HepG2 (cell line): ENCODE results near the gene RSF1. TPM values are rescaled to one million over a fixed set of nuclear protein-coding genes. Genes with fewer than 3 reads are reported as not detected.

Source experiments
- ATAC-seq: fragments of 200-7000 bp; cut with Tn5 transposase; 3 replicates; pipeline ENCODE4 v1.9.1; 2020; ENCODE audit warnings: mild to moderate bottlenecking, moderate library complexity
- BruUV-seq: library from RNA; stranded (reverse); fragments of 400-500 nt; replicated peaks from 2 replicates; lab custom pipeline; 2021; lab: Mats Ljungman, UMichigan
- CTCF ChIA-PET: fragments of 300-600 bp; formaldehyde crosslinking; extraction: SDS; loops from one replicate; lab custom pipeline; 2021; ENCODE audit warnings: low total read pairs, inconsistent platforms, low intra/inter-chr PET ratio; lab: Yijun Ruan, JAX
- POLR2A ChIA-PET: fragments of 350-600 bp; sonication (Branson Sonifier 250); formaldehyde crosslinking; loops from one replicate; lab custom pipeline; 2020; ENCODE audit warnings: antibody characterized with exemption, inconsistent platforms; lab: Yijun Ruan, JAX
- DNase-seq: peaks from one replicate; pipeline ENCODE4 v3.0.0-alpha.2; 2015; ENCODE audit warnings: low spot score
- FAIRE-seq: peaks from 3 replicates; lab custom pipeline; 2011; peaks lifted over from hg19 to GRCh38; lab: Jason Lieb, UNC
- H2AFZ ChIP-seq: one replicate; pipeline ENCODE4 v1.6.1; 2011; ENCODE audit warnings: low read length, inconsistent platforms
- H3K27ac ChIP-seq: fragments of 300-600 bp; 3 replicates; pipeline ENCODE4 v1.8.0; 2011; ENCODE audit warnings: mixed run types, mild to moderate bottlenecking, mixed read lengths, low read length, inconsistent platforms; ENCODE audit not compliant: insufficient read depth; ENCODE audit errors: extremely low read length
- H3K27me3 ChIP-seq, 2 experiments: fragments of 200-600 bp in 1 of 2; 2 replicates in 1 of 2; 3 replicates in 1 of 2; pipeline versions ENCODE4 v1.6.0 to v1.8.0; 2011; ENCODE audit warnings: low read length in 2 of 2, mild to moderate bottlenecking in 2 of 2, moderate library complexity in 2 of 2, inconsistent platforms in 1 of 2; ENCODE audit not compliant: insufficient read depth in 2 of 2, control insufficient read depth in 1 of 2
- H3K36me3 ChIP-seq, 2 experiments: fragments of 200-600 bp in 1 of 2; replicated peaks in 1 of 2; 2 replicates in 1 of 2; 3 replicates in 1 of 2; pipeline versions ENCODE4 v1.5.1 to v1.8.0; 2011; ENCODE audit warnings: low read length in 2 of 2, inconsistent platforms in 1 of 2; ENCODE audit not compliant: insufficient read depth in 2 of 2, control insufficient read depth in 1 of 2
- H3K4me1 ChIP-seq: 2 replicates; pipeline ENCODE4 v1.5.1; 2012; ENCODE audit warnings: low read length, inconsistent platforms; ENCODE audit not compliant: insufficient read depth
- H3K4me2 ChIP-seq: 2 replicates; pipeline ENCODE4 v1.6.0; 2011; ENCODE audit warnings: low read depth, low read length, inconsistent platforms
- H3K4me3 ChIP-seq, 3 experiments: fragments of 200-600 bp in 1 of 3; sonication (generic), shearing (Covaris generic) in 1 of 3; replicated peaks in 1 of 3; 2 replicates each; pipeline ENCODE4 v1.5.1; 2011 to 2016; ENCODE audit warnings: low read length in 3 of 3, inconsistent platforms in 2 of 3, low read depth in 2 of 3, mild to moderate bottlenecking in 2 of 3, control low read depth in 1 of 3, mixed read lengths in 1 of 3; ENCODE audit not compliant: insufficient read depth in 1 of 3
- H3K79me2 ChIP-seq: one replicate; pipeline ENCODE4 v1.6.1; 2011; ENCODE audit warnings: low read length, inconsistent platforms; ENCODE audit not compliant: insufficient read depth
- H3K9ac ChIP-seq: 2 replicates; pipeline ENCODE4 v1.6.0; 2011; ENCODE audit warnings: mild to moderate bottlenecking, low read depth, low read length, inconsistent platforms; ENCODE audit not compliant: insufficient read depth
- H3K9me3 ChIP-seq: 2 replicates; pipeline ENCODE4 v1.5.1; 2012; ENCODE audit warnings: mild to moderate bottlenecking, low read length
- H4K20me1 ChIP-seq: 2 replicates; pipeline ENCODE4 v1.6.0; 2011; ENCODE audit warnings: inconsistent platforms, mild to moderate bottlenecking, low read length, moderate library complexity; ENCODE audit not compliant: insufficient read depth
- CCAR2 ChIP-seq: fragments of 200-400 bp; formaldehyde crosslinking; optimal IDR thresholded peaks from 2 replicates; pipeline ENCODE3; 2018; ENCODE audit warnings: low read depth, mild to moderate bottlenecking, low read length, moderate library complexity
- CEBPB ChIP-seq: IDR thresholded peaks from 2 replicates; pipeline ENCODE4 v1.6.1; 2011; ENCODE audit warnings: low read depth, low read length, improper control_type of control experiment, borderline replicate concordance
- GATA4 ChIP-seq: sonication (generic); IDR thresholded peaks from 2 replicates; pipeline ENCODE4 v1.6.1; 2016; ENCODE audit warnings: antibody characterized with exemption, low read depth, borderline replicate concordance
- JUN ChIP-seq: sonication (generic); formaldehyde crosslinking; IDR thresholded peaks from 2 replicates; pipeline ENCODE4 v1.4.0; 2020; ENCODE audit warnings: mild to moderate bottlenecking, missing genetic modification reagents
- NFYC ChIP-seq: IDR thresholded peaks from 2 replicates; pipeline ENCODE4 v1.6.1; 2016; ENCODE audit warnings: missing genetic modification reagents, missing compliant biosample characterization
- PAX8 ChIP-seq: sonication (generic); formaldehyde crosslinking; IDR thresholded peaks from 2 replicates; pipeline ENCODE4 v1.8.0; 2022; ENCODE audit warnings: mild to moderate bottlenecking, missing genetic modification reagents, borderline replicate concordance
- SETDB1 ChIP-seq: sonication (generic); formaldehyde crosslinking; IDR thresholded peaks from 2 replicates; pipeline ENCODE4 v1.5.1; 2020; ENCODE audit warnings: missing genetic modification reagents, mild to moderate bottlenecking, borderline replicate concordance
- ZBTB21 ChIP-seq: sonication (generic); formaldehyde crosslinking; IDR thresholded peaks from 2 replicates; pipeline ENCODE4 v1.4.0; 2020; ENCODE audit warnings: missing genetic modification reagents
- ZMAT3 ChIP-seq: sonication (generic); formaldehyde crosslinking; conservative IDR thresholded peaks from 2 replicates; pipeline ENCODE4 v1.7.0; 2021; ENCODE audit warnings: missing genetic modification reagents
- ZNF17 ChIP-seq: sonication (generic); formaldehyde crosslinking; IDR thresholded peaks from 2 replicates; pipeline ENCODE4 v1.5.0; 2020; ENCODE audit warnings: mild to moderate bottlenecking, missing genetic modification reagents
- ZNF235 ChIP-seq: sonication (generic); formaldehyde crosslinking; IDR thresholded peaks from 2 replicates; pipeline ENCODE4 v1.8.1; 2023; ENCODE audit warnings: mild to moderate bottlenecking, missing genetic modification reagents, borderline replicate concordance
- WGBS: methylation state at CpG from one replicate; pipeline ENCODE4 v1.1.6; 2017; ENCODE audit warnings: low lambda C conversion rate; 5-methylcytosine and 5-hydroxymethylcytosine counted together
- in situ Hi-C: cut with HindIII; loops from 2 replicates; pipeline ENCODE4 v1.10.0; 2017; ENCODE audit warnings: low pct_unique_long_range_greater_than_20kb; ENCODE audit not compliant: extremely low pct_ligation_motif_present
- intact Hi-C: fragments of 100-400 bp; cut with micrococcal nuclease; formaldehyde crosslinking; loops from one replicate; pipeline ENCODE4 v1.10.0; 2022; ENCODE audit not compliant: unreplicated experiment
- polyA plus RNA-seq, 8 experiments: library from polyadenylated mRNA; depleted of rRNA in 3 of 8; stranded (reverse) in 7 of 8; unstranded in 1 of 8; fragments of >200 nt; fragmentation: Illumina TruSeq in 4 of 8; extraction: Trizol in 4 of 8; gene quantifications; 2 replicates each; pipeline versions ENCODE4 v1.2.1 to v1.2.3, GENCODE V29; 2011 to 2016; ENCODE audit warnings: low read depth in 4 of 8, missing spikeins in 1 of 8, mixed read lengths in 1 of 8; ENCODE audit not compliant: insufficient read depth in 1 of 8
- total RNA-seq, 5 experiments: library from RNA; depleted of rRNA; stranded (reverse); fragments of >200 nt; fragmentation: Illumina TruSeq; extraction: Trizol; gene quantifications; 2 replicates each; pipeline ENCODE4 v1.2.3, GENCODE V29; 2016; ENCODE audit warnings: low read depth in 1 of 5
- TF ChIP-seq, protein P1 (sequence below): sonication (generic); formaldehyde crosslinking; IDR thresholded peaks from 2 replicates; pipeline ENCODE4 v1.4.0; 2020; ENCODE audit warnings: missing genetic modification reagents, borderline replicate concordance
- TF ChIP-seq, protein P2 (sequence below): sonication (generic); formaldehyde crosslinking; IDR thresholded peaks from 2 replicates; pipeline ENCODE4 v1.9.0; 2021; ENCODE audit warnings: mild to moderate bottlenecking, missing genetic modification reagents

RSF1 gene
- total and polyA plus RNA-seq, 2 of the 13 experiments (the other 11 are each of a cell fraction or from before 2014, with no cell fraction given): 15.5 to 33.1 TPM

- H3K4me3 ChIP-seq: no peak overlapping the region
- DNase-seq: no peak
- WGBS: 97% methylated on average over 3 of the region's 3 CpGs
- CTCF ChIA-PET: no interaction called here
- in situ Hi-C loops (no loop called here), intact Hi-C loops (no loop called here)
- no peak overlapping the region for H3K27ac ChIP-seq
- no peak for FAIRE-seq
- no peak overlapping the region for H3K4me2 ChIP-seq
- no peaks in the 10 kb centered on the region for H3K79me2 ChIP-seq
- peaks cover 0 to 2% of the 10 kb centered on the region in 2 experiments; a peak in 2 of 5 replicates for H3K36me3 ChIP-seq
- H3K27me3 ChIP-seq: no peaks in the 10 kb centered on the region
- H3K4me1 ChIP-seq: no peaks in the 10 kb centered on the region
- H2AFZ ChIP-seq: no peak overlapping the region
- no peaks in the 10 kb centered on the region for H4K20me1 ChIP-seq
- BruUV-seq: no TSS peak
- TF ChIP-seq ZNF235 (no peak), SETDB1 (CRISPR knock-in tag) (no peak), NFYC (CRISPR knock-in tag) (no peak), CEBPB (no peak), GATA4 (no peak), ZMAT3 (CRISPR knock-in tag) (no peak), CCAR2 (no peak), ZBTB21 (CRISPR knock-in tag) (no peak), JUN (CRISPR knock-in tag) (no peak), ZNF17 (CRISPR knock-in tag) (no peak), PAX8 (no peak)
- TF ChIP-seq, protein P1, sequence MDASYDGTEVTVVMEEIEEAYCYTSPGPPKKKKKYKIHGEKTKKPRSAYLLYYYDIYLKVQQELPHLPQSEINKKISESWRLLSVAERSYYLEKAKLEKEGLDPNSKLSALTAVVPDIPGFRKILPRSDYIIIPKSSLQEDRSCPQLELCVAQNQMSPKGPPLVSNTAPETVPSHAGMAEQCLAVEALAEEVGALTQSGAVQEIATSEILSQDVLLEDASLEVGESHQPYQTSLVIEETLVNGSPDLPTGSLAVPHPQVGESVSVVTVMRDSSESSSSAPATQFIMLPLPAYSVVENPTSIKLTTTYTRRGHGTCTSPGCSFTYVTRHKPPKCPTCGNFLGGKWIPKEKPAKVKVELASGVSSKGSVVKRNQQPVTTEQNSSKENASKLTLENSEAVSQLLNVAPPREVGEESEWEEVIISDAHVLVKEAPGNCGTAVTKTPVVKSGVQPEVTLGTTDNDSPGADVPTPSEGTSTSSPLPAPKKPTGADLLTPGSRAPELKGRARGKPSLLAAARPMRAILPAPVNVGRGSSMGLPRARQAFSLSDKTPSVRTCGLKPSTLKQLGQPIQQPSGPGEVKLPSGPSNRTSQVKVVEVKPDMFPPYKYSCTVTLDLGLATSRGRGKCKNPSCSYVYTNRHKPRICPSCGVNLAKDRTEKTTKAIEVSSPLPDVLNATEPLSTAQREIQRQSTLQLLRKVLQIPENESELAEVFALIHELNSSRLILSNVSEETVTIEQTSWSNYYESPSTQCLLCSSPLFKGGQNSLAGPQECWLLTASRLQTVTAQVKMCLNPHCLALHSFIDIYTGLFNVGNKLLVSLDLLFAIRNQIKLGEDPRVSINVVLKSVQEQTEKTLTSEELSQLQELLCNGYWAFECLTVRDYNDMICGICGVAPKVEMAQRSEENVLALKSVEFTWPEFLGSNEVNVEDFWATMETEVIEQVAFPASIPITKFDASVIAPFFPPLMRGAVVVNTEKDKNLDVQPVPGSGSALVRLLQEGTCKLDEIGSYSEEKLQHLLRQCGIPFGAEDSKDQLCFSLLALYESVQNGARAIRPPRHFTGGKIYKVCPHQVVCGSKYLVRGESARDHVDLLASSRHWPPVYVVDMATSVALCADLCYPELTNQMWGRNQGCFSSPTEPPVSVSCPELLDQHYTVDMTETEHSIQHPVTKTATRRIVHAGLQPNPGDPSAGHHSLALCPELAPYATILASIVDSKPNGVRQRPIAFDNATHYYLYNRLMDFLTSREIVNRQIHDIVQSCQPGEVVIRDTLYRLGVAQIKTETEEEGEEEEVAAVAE (CRISPR knock-in tag): no peak
- TF ChIP-seq, protein P2, sequence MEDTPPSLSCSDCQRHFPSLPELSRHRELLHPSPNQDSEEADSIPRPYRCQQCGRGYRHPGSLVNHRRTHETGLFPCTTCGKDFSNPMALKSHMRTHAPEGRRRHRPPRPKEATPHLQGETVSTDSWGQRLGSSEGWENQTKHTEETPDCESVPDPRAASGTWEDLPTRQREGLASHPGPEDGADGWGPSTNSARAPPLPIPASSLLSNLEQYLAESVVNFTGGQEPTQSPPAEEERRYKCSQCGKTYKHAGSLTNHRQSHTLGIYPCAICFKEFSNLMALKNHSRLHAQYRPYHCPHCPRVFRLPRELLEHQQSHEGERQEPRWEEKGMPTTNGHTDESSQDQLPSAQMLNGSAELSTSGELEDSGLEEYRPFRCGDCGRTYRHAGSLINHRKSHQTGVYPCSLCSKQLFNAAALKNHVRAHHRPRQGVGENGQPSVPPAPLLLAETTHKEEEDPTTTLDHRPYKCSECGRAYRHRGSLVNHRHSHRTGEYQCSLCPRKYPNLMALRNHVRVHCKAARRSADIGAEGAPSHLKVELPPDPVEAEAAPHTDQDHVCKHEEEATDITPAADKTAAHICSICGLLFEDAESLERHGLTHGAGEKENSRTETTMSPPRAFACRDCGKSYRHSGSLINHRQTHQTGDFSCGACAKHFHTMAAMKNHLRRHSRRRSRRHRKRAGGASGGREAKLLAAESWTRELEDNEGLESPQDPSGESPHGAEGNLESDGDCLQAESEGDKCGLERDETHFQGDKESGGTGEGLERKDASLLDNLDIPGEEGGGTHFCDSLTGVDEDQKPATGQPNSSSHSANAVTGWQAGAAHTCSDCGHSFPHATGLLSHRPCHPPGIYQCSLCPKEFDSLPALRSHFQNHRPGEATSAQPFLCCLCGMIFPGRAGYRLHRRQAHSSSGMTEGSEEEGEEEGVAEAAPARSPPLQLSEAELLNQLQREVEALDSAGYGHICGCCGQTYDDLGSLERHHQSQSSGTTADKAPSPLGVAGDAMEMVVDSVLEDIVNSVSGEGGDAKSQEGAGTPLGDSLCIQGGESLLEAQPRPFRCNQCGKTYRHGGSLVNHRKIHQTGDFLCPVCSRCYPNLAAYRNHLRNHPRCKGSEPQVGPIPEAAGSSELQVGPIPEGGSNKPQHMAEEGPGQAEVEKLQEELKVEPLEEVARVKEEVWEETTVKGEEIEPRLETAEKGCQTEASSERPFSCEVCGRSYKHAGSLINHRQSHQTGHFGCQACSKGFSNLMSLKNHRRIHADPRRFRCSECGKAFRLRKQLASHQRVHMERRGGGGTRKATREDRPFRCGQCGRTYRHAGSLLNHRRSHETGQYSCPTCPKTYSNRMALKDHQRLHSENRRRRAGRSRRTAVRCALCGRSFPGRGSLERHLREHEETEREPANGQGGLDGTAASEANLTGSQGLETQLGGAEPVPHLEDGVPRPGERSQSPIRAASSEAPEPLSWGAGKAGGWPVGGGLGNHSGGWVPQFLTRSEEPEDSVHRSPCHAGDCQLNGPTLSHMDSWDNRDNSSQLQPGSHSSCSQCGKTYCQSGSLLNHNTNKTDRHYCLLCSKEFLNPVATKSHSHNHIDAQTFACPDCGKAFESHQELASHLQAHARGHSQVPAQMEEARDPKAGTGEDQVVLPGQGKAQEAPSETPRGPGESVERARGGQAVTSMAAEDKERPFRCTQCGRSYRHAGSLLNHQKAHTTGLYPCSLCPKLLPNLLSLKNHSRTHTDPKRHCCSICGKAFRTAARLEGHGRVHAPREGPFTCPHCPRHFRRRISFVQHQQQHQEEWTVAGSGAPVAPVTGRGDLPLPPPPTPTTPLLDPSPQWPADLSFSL (CRISPR knock-in tag): no peak
- POLR2A ChIA-PET: no interaction called here
- H3K9ac ChIP-seq: no peak overlapping the region
- no peaks in the 10 kb centered on the region for H3K9me3 ChIP-seq
- ATAC-seq: no peak
These were observed 158.9 kb downstream of the RSF1 start for GRCh38 chr11:77661670-77662069.
